Osteocyte (in vitro differentiated cells): ENCODE data around the gene GRM7. TPM values are rescaled to one million over a fixed set of nuclear protein-coding genes. Genes with fewer than 3 reads are reported as not detected.

ENCODE experiments used
- DNase-seq: peaks from one replicate; pipeline ENCODE4 v3.0.0; 2021; ENCODE audit warnings: mixed read lengths; ENCODE audit not compliant: unreplicated experiment; ENCODE audit errors: extremely low spot score
- H3K27ac Mint-ChIP-seq: one replicate; pipeline ENCODE4 v1.8.0; 2021; ENCODE audit warnings: mild to moderate bottlenecking, mixed read lengths; ENCODE audit not compliant: unreplicated experiment
- H3K27me3 Mint-ChIP-seq: one replicate; pipeline ENCODE4 v1.8.0; 2021; ENCODE audit warnings: mixed read lengths; ENCODE audit not compliant: unreplicated experiment
- H3K36me3 Mint-ChIP-seq: one replicate; pipeline ENCODE4 v1.8.0; 2021; ENCODE audit warnings: mixed read lengths; ENCODE audit not compliant: unreplicated experiment
- H3K4me1 Mint-ChIP-seq: one replicate; pipeline ENCODE4 v1.8.0; 2021; ENCODE audit warnings: mixed read lengths; ENCODE audit not compliant: unreplicated experiment
- H3K4me3 Mint-ChIP-seq: one replicate; pipeline ENCODE4 v1.8.0; 2021; ENCODE audit warnings: mild to moderate bottlenecking, moderate library complexity, mixed read lengths; ENCODE audit not compliant: unreplicated experiment
- H3K9me3 Mint-ChIP-seq: one replicate; pipeline ENCODE4 v1.8.0; 2021; ENCODE audit warnings: mixed read lengths; ENCODE audit not compliant: unreplicated experiment
- total RNA-seq: library from RNA; stranded (reverse); gene quantifications from 2 replicates; pipeline ENCODE4 v1.2.1, GENCODE V29; 2021
- TF ChIP-seq, protein P1 (sequence below): fragments of 200-600 bp; sonication (generic); IDR thresholded peaks from 2 replicates; pipeline ENCODE4 v1.5.0; 2021; ENCODE audit warnings: antibody characterized with exemption, mild to moderate bottlenecking, moderate library complexity

Gene GRM7
- total RNA-seq, 1 donor from 2014 or later, result not detected

DNA sequence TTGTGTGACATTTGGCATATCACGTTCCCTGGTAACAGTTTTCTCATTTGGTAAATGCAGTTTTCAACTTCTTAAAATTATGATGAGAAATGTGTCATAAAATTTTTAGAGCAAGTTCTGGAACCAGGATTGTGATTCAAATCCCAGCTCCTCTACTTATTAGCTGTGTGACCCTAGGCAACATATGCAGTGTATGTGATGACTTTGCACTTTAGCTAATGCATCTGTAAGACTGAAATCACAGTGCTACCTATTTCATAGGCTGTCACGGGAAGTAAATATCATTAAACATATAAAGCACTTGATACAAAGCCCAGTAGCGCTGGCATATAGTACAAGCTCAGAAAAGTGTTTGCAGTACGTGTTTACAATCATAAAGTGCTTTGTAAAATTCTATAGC lies 419.4 kb downstream of the GRM7 start:
- H3K4me3 Mint-ChIP-seq, result no peak overlapping the region

GRCh38 chr3:7282988-7283387 lies 422.1 kb downstream of the GRM7 start:
- H3K27me3 Mint-ChIP-seq, result no peaks in the 10 kb centered on the region
- no peaks in the 10 kb centered on the region for H3K36me3 Mint-ChIP-seq
- H3K4me3 Mint-ChIP-seq, result no peak overlapping the region
- TF ChIP-seq, protein P1, sequence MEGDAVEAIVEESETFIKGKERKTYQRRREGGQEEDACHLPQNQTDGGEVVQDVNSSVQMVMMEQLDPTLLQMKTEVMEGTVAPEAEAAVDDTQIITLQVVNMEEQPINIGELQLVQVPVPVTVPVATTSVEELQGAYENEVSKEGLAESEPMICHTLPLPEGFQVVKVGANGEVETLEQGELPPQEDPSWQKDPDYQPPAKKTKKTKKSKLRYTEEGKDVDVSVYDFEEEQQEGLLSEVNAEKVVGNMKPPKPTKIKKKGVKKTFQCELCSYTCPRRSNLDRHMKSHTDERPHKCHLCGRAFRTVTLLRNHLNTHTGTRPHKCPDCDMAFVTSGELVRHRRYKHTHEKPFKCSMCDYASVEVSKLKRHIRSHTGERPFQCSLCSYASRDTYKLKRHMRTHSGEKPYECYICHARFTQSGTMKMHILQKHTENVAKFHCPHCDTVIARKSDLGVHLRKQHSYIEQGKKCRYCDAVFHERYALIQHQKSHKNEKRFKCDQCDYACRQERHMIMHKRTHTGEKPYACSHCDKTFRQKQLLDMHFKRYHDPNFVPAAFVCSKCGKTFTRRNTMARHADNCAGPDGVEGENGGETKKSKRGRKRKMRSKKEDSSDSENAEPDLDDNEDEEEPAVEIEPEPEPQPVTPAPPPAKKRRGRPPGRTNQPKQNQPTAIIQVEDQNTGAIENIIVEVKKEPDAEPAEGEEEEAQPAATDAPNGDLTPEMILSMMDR, result no peak
- peaks cover under 1% of the 10 kb centered on the region for H3K9me3 Mint-ChIP-seq
- DNase-seq, result no peak
- H3K4me1 Mint-ChIP-seq, result no peaks in the 10 kb centered on the region
- H3K27ac Mint-ChIP-seq, result no peak overlapping the region

More for the DNA sequence above, 419.4 kb downstream of the GRM7 start:
- no peaks in the 10 kb centered on the region for H3K4me1 Mint-ChIP-seq
- TF ChIP-seq, protein P1, result no peak
- H3K27ac Mint-ChIP-seq, result no peak overlapping the region
- no peaks in the 10 kb centered on the region for H3K36me3 Mint-ChIP-seq
- no peaks in the 10 kb centered on the region for H3K27me3 Mint-ChIP-seq
- no peak for DNase-seq
- H3K9me3 Mint-ChIP-seq, result peaks cover 1% of the 10 kb centered on the region

DNA sequence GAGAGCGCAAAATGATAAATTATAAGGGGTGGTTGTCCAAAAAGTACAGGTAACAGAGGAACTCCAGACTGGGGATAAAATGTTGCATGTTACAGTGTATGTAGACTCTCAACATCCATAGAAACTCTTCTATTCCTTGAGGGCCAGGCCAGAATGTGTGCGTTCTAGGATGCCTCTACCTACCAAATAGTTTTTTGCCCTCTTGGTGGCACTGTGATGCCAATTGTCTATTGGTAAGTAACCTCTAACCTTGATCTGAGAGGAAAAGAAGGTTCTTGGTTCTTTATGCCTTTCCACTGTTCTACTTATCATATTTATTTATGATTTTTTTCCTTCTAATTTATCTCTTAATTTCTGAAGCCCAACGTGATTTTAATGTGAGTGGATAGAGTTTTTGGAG lies 424.6 kb downstream of the GRM7 start:
- Mint-ChIP-seq H3K36me3 (no peaks in the 10 kb centered on the region), H3K27me3 (no peaks in the 10 kb centered on the region), H3K4me1 (no peaks in the 10 kb centered on the region), H3K4me3 (no peak overlapping the region), H3K27ac (no peak overlapping the region), H3K9me3 (peaks cover 11% of the 10 kb centered on the region)
- DNase-seq, result no peak
- TF ChIP-seq, protein P1, result peak; percentile 23

- Mint-ChIP-seq H3K27me3 (no peaks in the 10 kb centered on the region), H3K9me3 (peaks cover 25% of the 10 kb centered on the region), H3K4me1 (no peaks in the 10 kb centered on the region), H3K27ac (no peak overlapping the region), H3K4me3 (no peak overlapping the region), H3K36me3 (no peaks in the 10 kb centered on the region)
- TF ChIP-seq, protein P1, result no peak
- no peak for DNase-seq
Measured at GRCh38 chr3:7288133-7288532, 427.2 kb downstream of the GRM7 start.

- DNase-seq, result no peak
- no peaks in the 10 kb centered on the region for H3K36me3 Mint-ChIP-seq
- H3K4me3 Mint-ChIP-seq, result no peak overlapping the region
- H3K9me3 Mint-ChIP-seq, result peaks cover 25% of the 10 kb centered on the region
- TF ChIP-seq, protein P1, result no peak
- H3K4me1 Mint-ChIP-seq, result no peaks in the 10 kb centered on the region
- no peaks in the 10 kb centered on the region for H3K27me3 Mint-ChIP-seq
- no peak overlapping the region for H3K27ac Mint-ChIP-seq
Measured at GRCh38 chr3:7289121-7289520, 428.2 kb downstream of the GRM7 start.
